B cell (primary cell): ENCODE measurements around the gene NRG4.

ENCODE experiments used
- EZH2 ChIP-seq: IDR thresholded peaks from 2 replicates; pipeline ENCODE4 v1.6.1; 2012; ENCODE audit warnings: borderline replicate concordance, low read depth, mild to moderate bottlenecking, moderate library complexity, low read length; ENCODE audit not compliant: insufficient read depth, poor library complexity, severe bottlenecking
- TF ChIP-seq, protein P1 (sequence below): fragments of 200-600 bp; IDR thresholded peaks from one replicate; pipeline ENCODE4 v1.8.0; 2022; ENCODE audit warnings: antibody characterized with exemption, mild to moderate bottlenecking

DNA sequence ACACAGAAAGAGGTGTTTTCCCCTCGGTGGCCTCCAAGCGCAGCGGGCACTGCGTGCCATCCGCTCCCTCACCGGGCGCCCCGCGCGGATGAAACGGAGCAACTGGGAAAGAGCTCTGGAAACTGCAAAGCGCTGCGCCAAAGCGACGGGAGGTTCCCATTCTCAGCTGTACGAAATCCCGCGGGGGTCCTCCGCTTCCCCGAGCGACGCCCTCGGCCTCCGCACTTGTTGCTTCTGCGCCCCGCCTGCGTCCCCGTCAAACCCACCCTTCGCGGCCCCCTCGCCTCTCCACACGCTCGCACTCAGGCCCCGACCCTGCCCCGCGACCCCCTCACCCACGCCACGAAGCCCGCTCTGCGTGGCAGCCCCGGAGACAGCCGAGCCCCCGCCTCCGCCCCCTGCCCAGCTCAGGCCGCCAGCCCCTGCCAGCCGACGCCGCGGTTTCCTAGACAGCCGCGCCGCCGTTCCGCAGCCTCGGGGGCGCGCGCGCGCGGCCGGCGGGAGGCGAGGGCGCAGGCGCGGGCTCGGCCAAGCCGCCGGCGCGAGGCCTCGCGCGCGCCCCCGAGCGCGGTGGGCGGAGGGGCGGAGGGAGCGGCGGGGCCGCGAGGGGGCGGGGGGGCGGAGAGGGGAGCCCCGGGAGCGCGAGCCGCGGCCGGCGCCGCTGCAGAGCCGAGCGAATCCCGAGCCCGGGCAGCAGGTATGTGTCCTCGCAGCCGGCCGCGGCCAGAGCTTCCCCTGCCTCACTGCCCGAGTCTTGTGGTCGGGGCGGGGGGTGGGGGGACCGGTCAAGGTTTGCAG lies 47.3 kb upstream of the NRG4 start, which contains the start of gene TMEM266:
- TF ChIP-seq, protein P1, sequence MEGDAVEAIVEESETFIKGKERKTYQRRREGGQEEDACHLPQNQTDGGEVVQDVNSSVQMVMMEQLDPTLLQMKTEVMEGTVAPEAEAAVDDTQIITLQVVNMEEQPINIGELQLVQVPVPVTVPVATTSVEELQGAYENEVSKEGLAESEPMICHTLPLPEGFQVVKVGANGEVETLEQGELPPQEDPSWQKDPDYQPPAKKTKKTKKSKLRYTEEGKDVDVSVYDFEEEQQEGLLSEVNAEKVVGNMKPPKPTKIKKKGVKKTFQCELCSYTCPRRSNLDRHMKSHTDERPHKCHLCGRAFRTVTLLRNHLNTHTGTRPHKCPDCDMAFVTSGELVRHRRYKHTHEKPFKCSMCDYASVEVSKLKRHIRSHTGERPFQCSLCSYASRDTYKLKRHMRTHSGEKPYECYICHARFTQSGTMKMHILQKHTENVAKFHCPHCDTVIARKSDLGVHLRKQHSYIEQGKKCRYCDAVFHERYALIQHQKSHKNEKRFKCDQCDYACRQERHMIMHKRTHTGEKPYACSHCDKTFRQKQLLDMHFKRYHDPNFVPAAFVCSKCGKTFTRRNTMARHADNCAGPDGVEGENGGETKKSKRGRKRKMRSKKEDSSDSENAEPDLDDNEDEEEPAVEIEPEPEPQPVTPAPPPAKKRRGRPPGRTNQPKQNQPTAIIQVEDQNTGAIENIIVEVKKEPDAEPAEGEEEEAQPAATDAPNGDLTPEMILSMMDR: no peak
- TF ChIP-seq EZH2: no peak
